ENCODE measurements around the gene MAP3K8.

GRCh38 chr10:30502266-30503060 lies 68.5 kb downstream of the MAP3K8 start:
- TF ChIP-seq CTCF (IDR thresholded peaks at IDR 0.05) (no peak), POLR2A (IDR thresholded peaks at IDR 0.05) (no peak), POLR2AphosphoS5 (IDR thresholded peaks at IDR 0.05) (no peak)

Measured in upper lobe of left lung (tissue), 4 donors.